Esophagus (tissue), 2 donors: Measurements from ENCODE around the gene KIF1A. TPM values are rescaled to one million over a fixed set of nuclear protein-coding genes. Genes with fewer than 3 reads are reported as not detected.

Source experiments
- H3K27ac ChIP-seq, 2 donors: one replicate each; pipeline ENCODE4 v1.5.1; 2013; ENCODE audit warnings: low read depth in 2 of 2, mild to moderate bottlenecking in 2 of 2, inconsistent platforms in 1 of 2, low read length in 1 of 2, moderate library complexity in 1 of 2
- H3K27me3 ChIP-seq, 2 donors: one replicate each; pipeline ENCODE4 v1.6.1; 2013; ENCODE audit warnings: low read length in 2 of 2, control low read depth in 1 of 2, mild to moderate bottlenecking in 1 of 2; ENCODE audit not compliant: insufficient read depth in 2 of 2, control insufficient read depth in 1 of 2
- H3K36me3 ChIP-seq, 2 donors: one replicate each; pipeline ENCODE4 v1.6.1; 2013; ENCODE audit warnings: low read length in 1 of 2; ENCODE audit not compliant: control insufficient read depth in 2 of 2, insufficient read depth in 2 of 2
- H3K4me1 ChIP-seq, 2 donors: one replicate each; pipeline ENCODE4 v1.6.1; 2013; ENCODE audit warnings: low read length in 1 of 2; ENCODE audit not compliant: control insufficient read depth in 2 of 2, insufficient read depth in 2 of 2
- H3K4me3 ChIP-seq, 2 donors: one replicate each; pipeline ENCODE4 v1.5.1; 2013; ENCODE audit warnings: low read length in 2 of 2, mild to moderate bottlenecking in 2 of 2, low read depth in 1 of 2, moderate library complexity in 1 of 2
- H3K9me3 ChIP-seq, 2 donors: one replicate each; pipeline ENCODE4 v1.6.1; 2013; ENCODE audit warnings: mild to moderate bottlenecking in 2 of 2, low read depth in 1 of 2, low read length in 1 of 2, moderate library complexity in 1 of 2; ENCODE audit not compliant: control insufficient read depth in 2 of 2, insufficient read depth in 1 of 2
- WGBS, 2 donors: extraction: QIAGEN DNeasy Blood & Tissue Kit; methylation state at CpG; one replicate each; pipeline ENCODE4 v1.1.7; 2013; 5-methylcytosine and 5-hydroxymethylcytosine counted together
- polyA plus RNA-seq, 2 donors: library from polyadenylated mRNA; stranded (reverse); fragments of 200-250 nt; gene quantifications; one replicate each; pipeline ENCODE4 v1.2.3, GENCODE V29; 2013
- donor health status: healthy with polysubstance abuse.
- donor health status: Bipolar disorder and iron deficiency.

The KIF1A gene
- polyA plus RNA-seq, 2 donors: 0.04 to 0.06 TPM

- Histone ChIP-seq H3K4me1 (no peaks in the 10 kb centered on the region), H3K9me3 (no peaks in the 10 kb centered on the region), H3K27ac (no peak overlapping the region), H3K36me3 (no peaks in the 10 kb centered on the region), H3K4me3 (no peak overlapping the region), H3K27me3 (no peaks in the 10 kb centered on the region)
- WGBS, 2 donors: 67 to 74% methylated on average over 17 of the region's 17 CpGs
These were observed 25.8 kb downstream of the KIF1A start for GRCh38 chr2:240794178-240794721.

- WGBS, 2 donors: 79 to 82% methylated on average over 21 of the region's 21 CpGs
- H3K4me3 ChIP-seq: no peak overlapping the region
- no peaks in the 10 kb centered on the region for H3K36me3 ChIP-seq
- H3K27ac ChIP-seq: no peak overlapping the region
- no peaks in the 10 kb centered on the region for H3K27me3 ChIP-seq
- H3K4me1 ChIP-seq: no peaks in the 10 kb centered on the region
- no peaks in the 10 kb centered on the region for H3K9me3 ChIP-seq
These were observed 26.5 kb downstream of the KIF1A start for GRCh38 chr2:240793313-240794177.

GRCh38 chr2:240792629-240793312 is 27.2 kb downstream of the KIF1A start:
- Histone ChIP-seq H3K4me1 (no peaks in the 10 kb centered on the region), H3K4me3 (no peak overlapping the region), H3K9me3 (no peaks in the 10 kb centered on the region), H3K27ac (no peak overlapping the region), H3K27me3 (no peaks in the 10 kb centered on the region), H3K36me3 (no peaks in the 10 kb centered on the region)
- WGBS, 2 donors: 81 to 83% methylated on average over 19 of the region's 19 CpGs

- H3K9me3 ChIP-seq: no peaks in the 10 kb centered on the region
- H3K27ac ChIP-seq: no peak overlapping the region
- WGBS, 2 donors: 58 to 59% methylated on average over 14 to 15 of the region's 15 CpGs
These were observed 28.0 kb downstream of the KIF1A start for GRCh38 chr2:240791821-240792628.

GRCh38 chr2:240791221-240791800 is 28.7 kb downstream of the KIF1A start:
- Histone ChIP-seq H3K36me3 (no peaks in the 10 kb centered on the region), H3K27me3 (no peaks in the 10 kb centered on the region), H3K9me3 (no peaks in the 10 kb centered on the region), H3K27ac (no peak overlapping the region), H3K4me1 (no peaks in the 10 kb centered on the region), H3K4me3 (no peak overlapping the region)
- WGBS, 2 donors: 85 to 92% methylated on average over 18 to 19 of the region's 19 CpGs

More at GRCh38 chr2:240791821-240792628, 28.0 kb downstream of the KIF1A start:
- Histone ChIP-seq H3K27me3 (no peaks in the 10 kb centered on the region), H3K36me3 (no peaks in the 10 kb centered on the region), H3K4me1 (no peaks in the 10 kb centered on the region), H3K4me3 (no peak overlapping the region)

- WGBS, 2 donors: 89% methylated on average over 21 of the region's 21 CpGs
- H3K36me3 ChIP-seq: no peaks in the 10 kb centered on the region
- no peaks in the 10 kb centered on the region for H3K4me1 ChIP-seq
- H3K9me3 ChIP-seq: no peaks in the 10 kb centered on the region
- H3K27ac ChIP-seq: no peak overlapping the region
- no peak overlapping the region for H3K4me3 ChIP-seq
- H3K27me3 ChIP-seq: no peaks in the 10 kb centered on the region
These were observed 29.4 kb downstream of the KIF1A start for GRCh38 chr2:240790370-240791220.

GRCh38 chr2:240789501-240790369 is 30.3 kb downstream of the KIF1A start:
- H3K27ac ChIP-seq: no peak overlapping the region
- H3K36me3 ChIP-seq: no peaks in the 10 kb centered on the region
- no peak overlapping the region for H3K4me3 ChIP-seq
- 82 to 85% methylated on average over 23 of the region's 23 CpGs for WGBS, 2 donors
- H3K27me3 ChIP-seq: no peaks in the 10 kb centered on the region
- no peaks in the 10 kb centered on the region for H3K4me1 ChIP-seq
- H3K9me3 ChIP-seq: no peaks in the 10 kb centered on the region

- WGBS, 2 donors: 85 to 87% methylated on average over 13 of the region's 13 CpGs
- no peaks in the 10 kb centered on the region for H3K27me3 ChIP-seq
These were observed 31.0 kb downstream of the KIF1A start for GRCh38 chr2:240789051-240789453.

More at GRCh38 chr2:240789051-240789453, 31.0 kb downstream of the KIF1A start:
- Histone ChIP-seq H3K4me1 (no peaks in the 10 kb centered on the region), H3K27ac (no peak overlapping the region), H3K36me3 (no peaks in the 10 kb centered on the region), H3K9me3 (no peaks in the 10 kb centered on the region), H3K4me3 (no peak overlapping the region)
